H1 (cell line): ENCODE data around the gene ZDHHC11. TPM values are rescaled to one million over a fixed set of nuclear protein-coding genes. Genes with fewer than 3 reads are reported as not detected.
"Not testable (repeated sequence)": the region's sequence is repeated elsewhere in the genome, so short reads cannot be mapped to it uniquely, and the experiment has no call there.

Experiments used
- CTCF ChIA-PET: fragments of 300-600 bp; sonication (Branson Sonifier 250); formaldehyde crosslinking; loops from one replicate; lab custom pipeline; 2021; ENCODE audit not compliant: partially characterized antibody; lab: Charles Lee
- POLR2A ChIA-PET: fragments of 300-600 bp; sonication (Branson Sonifier 250); formaldehyde crosslinking; loops from one replicate; lab custom pipeline; 2021; ENCODE audit warnings: inconsistent platforms; ENCODE audit not compliant: partially characterized antibody; lab: Charles Lee
- DNase-seq, 2 experiments: peaks; one replicate each; pipeline versions ENCODE4 v3.0.0 to v3.0.0-alpha.2; 2010 to 2022; ENCODE audit warnings: low spot score in 2 of 2, low read depth in 1 of 2, mixed read lengths in 1 of 2
- FAIRE-seq: peaks from 2 replicates; lab custom pipeline; 2011; peaks lifted over from hg19 to GRCh38; lab: Jason Lieb, UNC
- H2AFZ ChIP-seq: 2 replicates; pipeline ENCODE4 v1.8.1; 2012; ENCODE audit warnings: low read length, inconsistent platforms
- H2AK5ac ChIP-seq: 2 replicates; pipeline ENCODE4 v1.6.1; 2013; ENCODE audit warnings: low read depth, low read length
- H2BK120ac ChIP-seq: replicated peaks from 2 replicates; pipeline ENCODE3; 2013; ENCODE audit warnings: low read depth, low read length, inconsistent platforms
- H2BK12ac ChIP-seq: 2 replicates; pipeline ENCODE4 v1.6.1; 2013; ENCODE audit warnings: low read depth, low read length
- H2BK15ac ChIP-seq: 2 replicates; pipeline ENCODE4 v1.6.1; 2013; ENCODE audit warnings: low read length
- H2BK20ac ChIP-seq: 2 replicates; pipeline ENCODE4 v1.6.1; 2013; ENCODE audit warnings: low read length
- H2BK5ac ChIP-seq: 2 replicates; pipeline ENCODE4 v1.6.1; 2013; ENCODE audit warnings: low read depth, low read length
- H3K14ac ChIP-seq: 2 replicates; pipeline ENCODE4 v1.6.1; 2013; ENCODE audit warnings: inconsistent platforms; ENCODE audit not compliant: insufficient read length
- H3K18ac ChIP-seq: 2 replicates; pipeline ENCODE4 v1.6.1; 2013; ENCODE audit warnings: low read length; ENCODE audit errors: extremely low read depth
- H3K23ac ChIP-seq: 2 replicates; pipeline ENCODE4 v1.6.1; 2013; ENCODE audit warnings: inconsistent platforms; ENCODE audit not compliant: insufficient read length
- H3K23me2 ChIP-seq: 2 replicates; pipeline ENCODE4 v1.6.1; 2013; ENCODE audit warnings: low read depth, low read length
- H3K27ac ChIP-seq: 2 replicates; pipeline ENCODE4 v1.6.1; 2011; ENCODE audit warnings: low read depth, low read length, inconsistent platforms
- H3K27me3 ChIP-seq, 4 experiments: replicated peaks in 1 of 4; 1 replicate in 1 of 4; 2 replicates in 3 of 4; pipeline versions ENCODE4 v1.6.1 to v1.8.1; 2011 to 2013; ENCODE audit warnings: low read length in 3 of 4, mild to moderate bottlenecking in 3 of 4, inconsistent platforms in 2 of 4, mixed read lengths in 2 of 4, moderate library complexity in 1 of 4; ENCODE audit not compliant: control insufficient read depth in 3 of 4, insufficient read depth in 3 of 4; ENCODE audit errors: extremely low read depth in 1 of 4
- H3K36me3 ChIP-seq, 4 experiments: 2 replicates each; pipeline versions ENCODE4 v1.6.1 to v1.8.1; 2011 to 2013; ENCODE audit warnings: mild to moderate bottlenecking in 4 of 4, low read length in 3 of 4, moderate library complexity in 2 of 4, control low read depth in 1 of 4, inconsistent platforms in 1 of 4; ENCODE audit not compliant: insufficient read depth in 4 of 4, control insufficient read depth in 2 of 4
- H3K4ac ChIP-seq: replicated peaks from 2 replicates; pipeline ENCODE3; 2013; ENCODE audit warnings: low read length, low read depth, mixed read lengths, inconsistent platforms; ENCODE audit not compliant: insufficient read length
- H3K4me1 ChIP-seq, 4 experiments: replicated peaks in 1 of 4; 1 replicate in 1 of 4; 2 replicates in 3 of 4; pipeline versions ENCODE4 v1.6.1 to v1.8.1; 2011 to 2013; ENCODE audit warnings: low read length in 3 of 4, inconsistent platforms in 2 of 4, mixed read lengths in 1 of 4; ENCODE audit not compliant: insufficient read depth in 4 of 4, control insufficient read depth in 3 of 4
- H3K4me2 ChIP-seq, 2 experiments: 2 replicates each; pipeline versions ENCODE4 v1.6.1 to v1.8.1; 2011 to 2013; ENCODE audit warnings: low read depth in 2 of 2, low read length in 2 of 2, control low read depth in 1 of 2, inconsistent platforms in 1 of 2, mild to moderate bottlenecking in 1 of 2; ENCODE audit not compliant: insufficient read depth in 1 of 2
- H3K4me3 ChIP-seq, 4 experiments: fragments of 200-600, 300-600 bp in 1 of 4; sonication (generic), shearing (Covaris generic), sonication (Bioruptor Twin) in 1 of 4; 2 replicates each; pipeline versions ENCODE4 v1.5.1 to v1.8.1; 2011 to 2016; ENCODE audit warnings: low read length in 4 of 4, low read depth in 3 of 4, control low read depth in 2 of 4, inconsistent platforms in 2 of 4, mild to moderate bottlenecking in 2 of 4, mixed read lengths in 1 of 4, moderate library complexity in 1 of 4; ENCODE audit not compliant: insufficient read depth in 2 of 4; ENCODE audit errors: extremely low read depth in 1 of 4
- H3K56ac ChIP-seq: replicated peaks from 2 replicates; pipeline ENCODE3; 2013; ENCODE audit warnings: low read depth, mild to moderate bottlenecking, mixed read lengths, low read length, inconsistent platforms; ENCODE audit not compliant: insufficient read length
- H3K79me1 ChIP-seq: 2 replicates; pipeline ENCODE4 v1.6.1; 2013; ENCODE audit warnings: low read depth, low read length, control low read depth
- H3K79me2 ChIP-seq, 2 experiments: 2 replicates each; pipeline versions ENCODE4 v1.6.1 to v1.8.1; 2012 to 2013; ENCODE audit warnings: low read length in 2 of 2, mild to moderate bottlenecking in 2 of 2, inconsistent platforms in 1 of 2; ENCODE audit not compliant: insufficient read depth in 2 of 2, control insufficient read depth in 1 of 2
- H3K9ac ChIP-seq, 4 experiments: replicated peaks in 1 of 4; 1 replicate in 1 of 4; 2 replicates in 3 of 4; pipeline versions ENCODE4 v1.6.1 to v1.8.1; 2011 to 2013; ENCODE audit warnings: low read depth in 3 of 4, low read length in 3 of 4, control low read depth in 2 of 4, mild to moderate bottlenecking in 2 of 4, moderate library complexity in 2 of 4, inconsistent platforms in 1 of 4; ENCODE audit errors: extremely low read depth in 1 of 4
- H3K9me3 ChIP-seq, 2 experiments: 2 replicates each; pipeline versions ENCODE4 v1.6.1 to v1.8.1; 2012 to 2013; ENCODE audit warnings: mild to moderate bottlenecking in 2 of 2, moderate library complexity in 2 of 2, control low read depth in 1 of 2, inconsistent platforms in 1 of 2, low read depth in 1 of 2, low read length in 1 of 2, mixed read lengths in 1 of 2; ENCODE audit not compliant: insufficient read depth in 2 of 2
- H4K20me1 ChIP-seq, 2 experiments: replicated peaks in 1 of 2; 2 replicates each; pipeline versions ENCODE3 to v1.8.1; 2011 to 2013; ENCODE audit warnings: inconsistent platforms in 2 of 2, low read length in 2 of 2, mild to moderate bottlenecking in 1 of 2; ENCODE audit not compliant: insufficient read depth in 2 of 2, control insufficient read depth in 1 of 2
- H4K5ac ChIP-seq: 2 replicates; pipeline ENCODE4 v1.6.1; 2013; ENCODE audit warnings: low read length, low read depth, mixed read lengths, inconsistent platforms; ENCODE audit not compliant: insufficient read length
- H4K8ac ChIP-seq: 2 replicates; pipeline ENCODE4 v1.8.0; 2013; ENCODE audit warnings: mild to moderate bottlenecking, moderate library complexity, low read length, inconsistent platforms; ENCODE audit not compliant: insufficient read depth; ENCODE audit errors: extremely low read depth
- H4K91ac ChIP-seq: replicated peaks from 2 replicates; pipeline ENCODE3; 2013; ENCODE audit warnings: low read length, mixed read lengths, inconsistent platforms; ENCODE audit not compliant: insufficient read length
- WGBS, 2 experiments: shearing (Covaris generic) in 1 of 2; methylation state at CpG; one replicate each; pipeline versions ENCODE4 v1.1.6 to v1.1.7; 2013 to 2015; ENCODE audit warnings: low lambda C conversion rate in 2 of 2, mixed read lengths in 2 of 2, inconsistent platforms in 1 of 2, low coverage in 1 of 2, missing lambda C conversion rate in 1 of 2; ENCODE audit not compliant: insufficient replicate concordance in 2 of 2, insufficient coverage in 1 of 2, insufficient read length in 1 of 2; ENCODE audit errors: extremely low coverage in 1 of 2, missing lambda C conversion rate in 1 of 2; 5-methylcytosine and 5-hydroxymethylcytosine counted together
- polyA plus RNA-seq, 7 experiments: library from polyadenylated mRNA; depleted of rRNA in 3 of 7; stranded (reverse) in 5 of 7; unstranded in 2 of 7; fragments of >200 nt in 5 of 7; fragments of 200-250 nt in 2 of 7; gene quantifications; 1 replicate in 5 of 7; 2 replicates in 1 of 7; 4 replicates in 1 of 7; pipeline versions ENCODE4 v1.2.1 to v1.2.3, GENCODE V29; 2011 to 2013; ENCODE audit warnings: missing spikeins in 2 of 7, mixed read lengths in 2 of 7
- total RNA-seq: library from RNA; stranded (reverse); fragmentation: NEBNext Ultra II Directional; extraction: Animal tissue kit (Norgen Biotek cat#: 25700); gene quantifications from 2 replicates; pipeline ENCODE4 v1.2.1, GENCODE V29; 2021

Gene ZDHHC11
- total and polyA plus RNA-seq, 2 of the 8 experiments (the other 6 are each of a cell fraction or from before 2014, with no cell fraction given): 4.7 to 16.6 TPM

DNA sequence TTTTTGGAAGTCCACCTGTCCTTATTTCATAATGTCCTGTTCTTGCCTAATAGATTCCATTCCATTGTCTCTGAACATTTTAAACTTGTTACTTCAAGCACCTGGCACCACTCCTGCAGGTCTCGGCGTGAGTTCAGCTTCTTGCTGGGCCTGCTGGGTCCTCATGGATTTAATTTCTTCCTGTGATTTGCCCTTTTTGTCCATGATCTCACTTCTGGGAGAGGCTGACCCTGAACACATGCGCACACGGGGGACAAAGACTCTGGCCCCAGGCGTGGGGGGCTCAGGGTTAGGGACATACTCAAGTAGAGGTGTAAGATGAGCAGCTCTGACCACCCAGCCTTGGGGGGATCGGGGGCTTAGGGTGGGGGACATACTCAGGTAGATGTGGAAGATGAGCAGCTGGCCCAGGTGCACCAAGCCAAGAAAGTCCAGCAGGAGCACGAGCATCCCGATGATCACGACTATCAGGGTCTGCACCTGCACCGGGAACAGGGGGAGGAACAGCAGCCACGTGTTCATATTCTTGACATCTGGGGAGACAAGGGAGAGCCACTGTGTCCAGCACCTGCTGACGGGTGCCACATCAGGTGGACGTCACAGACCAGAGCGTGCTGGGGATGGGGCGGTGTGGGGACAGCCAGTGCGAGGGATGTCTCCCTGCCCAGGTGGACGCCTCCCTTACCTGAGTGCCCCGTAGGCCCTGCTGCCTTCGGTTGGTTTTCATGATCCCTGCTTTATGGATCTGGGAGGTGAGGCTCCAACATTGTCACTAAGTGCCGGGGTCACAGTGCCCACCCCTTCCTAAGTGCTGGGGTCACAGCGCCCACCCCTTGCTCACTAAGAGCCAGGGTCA is 10.4 kb downstream of the ZDHHC11 start:
- H3K23ac ChIP-seq, CTCF ChIA-PET, H3K56ac ChIP-seq, H2BK120ac ChIP-seq, H3K4me1 ChIP-seq, H3K27ac ChIP-seq, H3K4ac ChIP-seq, H2BK5ac ChIP-seq, H2BK20ac ChIP-seq, H2AFZ ChIP-seq, H3K36me3 ChIP-seq, H3K79me2 ChIP-seq, H3K79me1 ChIP-seq, H3K4me2 ChIP-seq, H3K27me3 ChIP-seq, H4K5ac ChIP-seq, H3K18ac ChIP-seq, H3K9ac ChIP-seq, H2BK12ac ChIP-seq, H2BK15ac ChIP-seq, FAIRE-seq, H4K20me1 ChIP-seq, H3K23me2 ChIP-seq, H3K14ac ChIP-seq, H4K8ac ChIP-seq, H4K91ac ChIP-seq, H3K9me3 ChIP-seq, POLR2A ChIA-PET, H3K4me3 ChIP-seq: not testable (repeated sequence)
- 0 out of 2 replicates have a peak overlapping the region, but pooled peaks have one; percentile 1 for H2AK5ac ChIP-seq
- DNase-seq: peak in 1 of 2 experiments; percentile 39
- WGBS, 2 experiments: 85% methylated on average over 21 of the region's 21 CpGs; no CpG with 5 or more reads in 1 of the 2 experiments
